HEK293T (cell line): ENCODE results near the gene THRAP3.

Experiments used
- ARNT ChIP-seq: fragments of 450-650 bp; IDR thresholded peaks from 2 replicates; pipeline ENCODE4 v1.6.1; 2017; ENCODE audit warnings: mild to moderate bottlenecking
- BHLHE40 ChIP-seq: fragments of 450-650 bp; IDR thresholded peaks from 2 replicates; pipeline ENCODE4 v1.6.1; 2016; ENCODE audit warnings: mild to moderate bottlenecking, moderate library complexity, borderline replicate concordance
- CTBP1 ChIP-seq: fragments of 450-650 bp; IDR thresholded peaks from 2 replicates; pipeline ENCODE4 v1.6.1; 2016; ENCODE audit warnings: borderline replicate concordance
- ELF4 ChIP-seq: fragments of 450-650 bp; IDR thresholded peaks from 2 replicates; pipeline ENCODE4 v1.6.1; 2017; ENCODE audit warnings: antibody characterized with exemption
- FOXA1 ChIP-seq: fragments of 450-650 bp; IDR thresholded peaks from 2 replicates; pipeline ENCODE4 v1.6.1; 2016; ENCODE audit warnings: mild to moderate bottlenecking
- FOXK2 ChIP-seq: fragments of 450-650 bp; IDR thresholded peaks from 2 replicates; pipeline ENCODE4 v1.6.1; 2016; ENCODE audit warnings: mild to moderate bottlenecking
- HDGF ChIP-seq: fragments of 450-650 bp; IDR thresholded peaks from 2 replicates; pipeline ENCODE4 v1.6.1; 2017; ENCODE audit warnings: antibody characterized with exemption, borderline replicate concordance
- L3MBTL2 ChIP-seq: fragments of 450-650 bp; conservative IDR thresholded peaks from 2 replicates; pipeline ENCODE4 v1.6.1; 2016; ENCODE audit warnings: mild to moderate bottlenecking
- NFRKB ChIP-seq: fragments of 450-650 bp; IDR thresholded peaks from 2 replicates; pipeline ENCODE4 v1.6.1; 2016; ENCODE audit warnings: mild to moderate bottlenecking, moderate library complexity
- SP1 ChIP-seq: fragments of 450-650 bp; IDR thresholded peaks from 2 replicates; pipeline ENCODE4 v1.6.1; 2017
- SUZ12 ChIP-seq: fragments of 450-650 bp; IDR thresholded peaks from 2 replicates; pipeline ENCODE4 v1.6.1; 2016; ENCODE audit warnings: mild to moderate bottlenecking
- TARDBP ChIP-seq: fragments of 450-650 bp; IDR thresholded peaks from 2 replicates; pipeline ENCODE4 v1.6.1; 2016
- ZNF384 ChIP-seq: fragments of 450-650 bp; IDR thresholded peaks from 2 replicates; pipeline ENCODE4 v1.6.1; 2016
- TF ChIP-seq, protein P1 (sequence below): fragments of 450-650 bp; IDR thresholded peaks from 2 replicates; pipeline ENCODE4 v1.6.1; 2016

DNA sequence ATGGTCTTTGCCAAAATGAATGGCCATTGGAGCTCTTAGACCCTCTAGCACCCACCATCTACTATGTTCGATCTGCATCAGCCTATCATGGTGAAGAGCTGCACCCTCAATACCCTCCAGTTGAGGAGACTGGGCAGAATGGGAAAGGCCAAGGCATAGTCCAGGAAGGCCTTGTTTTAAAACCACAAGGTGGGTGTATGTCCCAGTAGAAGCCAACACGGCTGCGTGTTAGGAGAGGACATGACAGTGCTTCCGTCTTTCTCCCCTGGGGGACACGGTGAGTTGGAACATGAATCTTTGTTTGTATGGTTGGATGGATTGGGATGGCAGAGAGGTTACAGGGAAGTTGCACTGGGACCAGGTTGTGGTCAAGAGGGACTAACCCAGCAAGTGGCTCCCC is 63.4 kb downstream of the THRAP3 start:
- TF ChIP-seq L3MBTL2: no peak
- no peak for TF ChIP-seq TARDBP
- TF ChIP-seq SP1: no peak
- no peak for TF ChIP-seq SUZ12
- TF ChIP-seq, protein P1, sequence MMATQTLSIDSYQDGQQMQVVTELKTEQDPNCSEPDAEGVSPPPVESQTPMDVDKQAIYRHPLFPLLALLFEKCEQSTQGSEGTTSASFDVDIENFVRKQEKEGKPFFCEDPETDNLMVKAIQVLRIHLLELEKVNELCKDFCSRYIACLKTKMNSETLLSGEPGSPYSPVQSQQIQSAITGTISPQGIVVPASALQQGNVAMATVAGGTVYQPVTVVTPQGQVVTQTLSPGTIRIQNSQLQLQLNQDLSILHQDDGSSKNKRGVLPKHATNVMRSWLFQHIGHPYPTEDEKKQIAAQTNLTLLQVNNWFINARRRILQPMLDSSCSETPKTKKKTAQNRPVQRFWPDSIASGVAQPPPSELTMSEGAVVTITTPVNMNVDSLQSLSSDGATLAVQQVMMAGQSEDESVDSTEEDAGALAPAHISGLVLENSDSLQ: no peak
- TF ChIP-seq ZNF384: no peak
- no peak for TF ChIP-seq HDGF
- no peak for TF ChIP-seq ELF4
- no peak for TF ChIP-seq BHLHE40
- TF ChIP-seq CTBP1: no peak
- TF ChIP-seq FOXK2: no peak
- TF ChIP-seq ARNT: no peak
- TF ChIP-seq NFRKB: no peak
- TF ChIP-seq FOXA1: no peak
